ENCODE results near the gene DGCR2. TPM values are rescaled to one million over a fixed set of nuclear protein-coding genes. Genes with fewer than 3 reads are reported as not detected.

DGCR2 gene
- total RNA-seq, 1 experiment from 2014 or later: 24.8 TPM

DNA sequence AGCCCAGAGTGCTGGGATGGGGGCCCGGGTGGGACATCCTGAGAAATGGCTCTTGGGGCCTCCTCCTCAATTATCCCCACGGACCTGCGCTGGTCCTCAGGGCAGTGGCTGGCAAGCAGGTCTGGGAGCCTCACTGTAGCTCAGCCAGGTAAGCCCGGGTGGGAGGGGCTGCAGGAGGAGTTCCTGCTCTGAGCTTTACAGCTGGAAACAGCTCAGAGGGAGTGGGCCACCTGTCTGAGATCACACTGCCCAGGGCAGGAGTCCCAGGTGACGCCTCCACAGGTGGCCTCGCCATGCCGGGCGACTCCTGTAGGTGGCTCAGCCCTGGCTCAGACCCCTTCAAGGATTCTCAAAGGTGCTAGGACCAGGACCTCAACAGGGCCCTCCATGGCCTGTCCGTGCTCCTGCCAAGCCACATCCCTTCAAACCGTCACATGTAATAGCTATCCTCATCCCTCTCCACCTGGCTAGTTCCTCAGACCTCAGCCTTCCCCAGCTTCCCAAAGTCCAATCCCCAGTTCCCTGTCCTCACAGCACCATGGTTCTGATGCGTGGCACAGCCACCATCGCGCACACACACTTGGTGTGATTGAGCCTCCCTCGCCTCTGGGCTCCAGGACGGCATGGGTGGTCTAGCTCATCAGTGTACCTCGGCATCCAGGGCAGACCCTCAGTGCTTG lies 5.3 kb upstream of the DGCR2 start:
- DNase-seq (ENCODE audit: low read depth): no peak

- no peak for DNase-seq (ENCODE audit: low read depth)
Observed at GRCh38 chr22:19126309-19127273, 4.4 kb upstream of the DGCR2 start.

DNA sequence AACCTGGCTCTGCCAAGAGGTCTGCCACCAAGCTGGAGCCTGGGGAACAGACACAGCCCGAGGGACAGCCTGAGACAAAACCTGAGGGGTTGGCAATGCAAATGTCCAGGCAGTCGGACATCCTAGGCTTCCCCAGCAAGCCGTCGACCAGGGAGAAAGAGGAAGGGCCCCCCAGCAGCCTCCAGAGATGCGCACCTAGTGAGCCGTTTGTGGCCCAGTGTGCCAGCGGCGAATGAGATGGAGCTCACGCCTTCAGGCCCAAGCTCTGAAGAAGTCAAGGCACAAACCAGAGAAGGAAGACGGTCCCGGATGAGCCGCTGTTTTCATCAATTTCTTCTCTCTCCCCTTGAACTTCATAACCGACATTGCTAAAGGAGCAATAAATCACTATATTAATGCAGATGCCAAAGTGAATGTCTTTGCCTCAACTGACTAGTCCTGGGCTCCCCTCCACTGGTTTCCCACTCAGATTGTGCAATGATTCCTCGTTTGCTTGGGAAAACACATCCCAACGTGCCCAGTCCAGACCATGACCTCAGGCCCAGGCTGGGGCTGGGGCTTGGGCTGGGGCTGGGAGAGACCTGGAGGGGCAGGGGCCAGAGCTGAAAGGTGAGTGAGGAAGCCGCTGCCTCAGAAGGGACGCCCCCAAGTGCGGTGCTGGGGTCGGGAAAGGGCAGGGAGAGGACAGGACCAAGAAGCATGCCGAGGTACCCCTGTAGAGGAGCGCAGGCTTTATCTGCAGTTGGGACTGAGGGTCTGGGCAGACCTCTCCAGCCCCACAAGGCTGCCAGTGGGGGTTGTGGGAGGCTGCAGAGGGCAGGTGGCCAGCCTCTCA lies 3.5 kb upstream of the DGCR2 start:
- no peak for DNase-seq (ENCODE audit: low read depth)

GRCh38 chr22:19125011-19125410 lies 2.8 kb upstream of the DGCR2 start:
- no peak for DNase-seq (ENCODE audit: low read depth)

DNA sequence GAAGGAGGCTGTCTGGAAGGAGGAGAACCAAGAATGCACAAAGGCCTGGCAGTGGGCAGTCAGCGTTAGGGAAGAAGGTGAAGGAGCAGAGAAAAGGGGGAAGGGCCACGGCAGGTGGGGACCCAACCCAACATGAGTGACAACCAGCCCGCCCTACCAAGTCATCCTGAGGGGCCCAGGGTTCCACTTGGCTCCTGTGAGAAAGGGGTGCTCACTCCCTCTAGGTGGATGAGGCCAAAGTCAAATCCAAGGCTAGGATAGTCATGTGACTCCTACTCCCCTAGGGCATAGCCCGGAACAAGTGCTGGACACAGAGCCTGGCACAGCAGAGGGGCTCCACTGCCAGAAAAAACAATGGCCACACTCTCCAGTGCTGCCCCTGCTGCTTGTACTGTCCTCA lies 2.2 kb upstream of the DGCR2 start:
- DNase-seq (ENCODE audit: low read depth): no peak

DNA sequence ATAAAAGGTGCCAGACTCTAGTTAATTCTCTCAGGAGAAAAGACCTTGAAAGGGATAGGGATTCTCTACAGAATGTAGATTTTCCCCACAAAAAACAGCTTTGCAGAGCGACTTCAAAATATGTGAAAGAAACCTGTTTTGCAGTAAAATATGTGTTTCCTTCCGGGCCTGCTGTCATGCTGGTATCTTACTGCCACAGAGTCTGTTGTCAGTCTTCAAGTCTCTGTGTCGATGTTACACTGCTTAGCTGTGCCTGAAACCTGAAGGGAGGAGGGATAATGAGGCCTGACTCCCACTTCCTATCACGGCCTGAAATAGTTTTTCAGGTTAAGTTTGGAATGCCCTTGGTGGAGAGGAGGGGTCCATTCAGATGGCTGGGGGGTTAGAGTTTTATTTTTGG lies 1.7 kb upstream of the DGCR2 start:
- DNase-seq (ENCODE audit: low read depth): no peak

GRCh38 chr22:19122752-19123492 lies 710 bp upstream of the DGCR2 start:
- peak; percentile 28 for DNase-seq (ENCODE audit: low read depth)

- peak; percentile 33 for DNase-seq (ENCODE audit: low read depth)
Observed at GRCh38 chr22:19121631-19122142, 525 bp downstream of the DGCR2 start.

DNA sequence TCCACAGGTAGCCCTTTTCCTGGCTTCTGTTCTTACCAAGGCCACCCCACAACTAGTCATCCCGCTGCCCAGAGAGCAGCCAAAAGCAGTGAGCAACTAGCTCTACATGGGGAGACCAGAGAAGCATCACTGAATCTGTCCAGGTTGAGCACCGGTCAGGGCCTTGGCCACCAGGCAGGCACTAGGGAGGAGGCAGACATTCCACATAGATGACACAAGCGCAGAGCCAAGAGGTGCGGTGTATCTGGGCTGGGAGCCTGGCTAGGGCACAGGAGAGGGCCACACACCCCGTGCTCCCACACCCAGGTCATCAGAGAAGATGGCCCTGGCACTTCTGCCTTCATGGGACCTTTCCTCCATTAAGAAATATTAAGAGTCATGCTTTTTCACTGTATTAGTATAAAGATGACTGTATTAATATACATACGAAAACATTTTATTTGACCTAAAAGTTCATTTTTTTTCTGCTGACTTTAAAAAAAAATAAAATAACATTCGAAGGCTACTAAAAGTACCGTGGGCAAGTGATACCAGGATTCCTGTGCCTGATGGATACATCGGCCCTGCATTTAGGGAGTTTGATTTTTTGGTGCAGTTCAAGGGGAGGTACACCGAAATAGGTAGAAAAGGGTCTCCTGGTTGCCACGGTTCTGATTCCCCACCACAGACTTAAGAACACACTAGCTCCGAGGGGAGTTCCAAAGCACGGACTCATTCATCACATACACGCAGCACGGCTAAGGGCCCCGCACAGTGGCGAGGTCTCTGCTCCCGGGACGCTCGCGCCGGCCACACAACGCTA lies 1.2 kb downstream of the DGCR2 start:
- peak; percentile 39 for DNase-seq (ENCODE audit: low read depth)

GRCh38 chr22:19119949-19120348 lies 2.3 kb downstream of the DGCR2 start:
- DNase-seq (ENCODE audit: low read depth): no peak

DNA sequence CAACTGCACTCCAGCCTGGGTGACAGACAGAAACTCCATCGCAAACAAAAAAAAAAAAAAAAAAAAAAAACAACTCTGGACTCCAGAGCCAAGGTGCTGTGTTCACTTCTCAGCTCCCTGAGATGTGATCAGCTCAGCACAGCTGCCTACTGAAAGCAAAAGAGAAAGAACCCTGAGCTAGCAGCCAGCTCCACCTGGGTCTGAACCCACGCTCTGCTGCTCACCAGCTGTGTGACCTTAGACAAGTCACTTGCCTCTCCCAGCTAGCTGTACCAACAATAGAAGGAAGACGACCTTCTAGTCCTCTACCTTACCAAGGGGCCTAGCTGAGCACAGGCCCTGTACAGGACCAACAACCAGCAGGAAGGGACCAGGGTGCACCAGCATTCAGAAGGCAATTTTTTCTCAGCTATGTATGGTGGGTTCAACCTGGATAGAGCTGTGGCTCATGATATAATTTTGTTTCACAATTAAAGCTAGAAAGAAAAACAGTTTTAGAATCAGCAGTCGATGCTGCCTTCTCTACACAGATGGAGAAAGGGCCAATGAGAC lies 3.8 kb downstream of the DGCR2 start:
- no peak for DNase-seq (ENCODE audit: low read depth)

GRCh38 chr22:19117111-19117512 lies 5.1 kb downstream of the DGCR2 start:
- DNase-seq (ENCODE audit: low read depth): no peak

- DNase-seq (ENCODE audit: low read depth): no peak
Observed at GRCh38 chr22:19115628-19116027, 6.6 kb downstream of the DGCR2 start.

- DNase-seq (ENCODE audit: low read depth): no peak
Observed at GRCh38 chr22:19114984-19115552, 7.1 kb downstream of the DGCR2 start.

GRCh38 chr22:19113429-19113828 lies 8.8 kb downstream of the DGCR2 start:
- no peak for DNase-seq (ENCODE audit: low read depth)

- DNase-seq (ENCODE audit: low read depth): no peak
Observed at GRCh38 chr22:19111584-19111983, 10.6 kb downstream of the DGCR2 start.

- DNase-seq (ENCODE audit: low read depth): no peak
Observed at GRCh38 chr22:19111140-19111539, 11.1 kb downstream of the DGCR2 start.

DNA sequence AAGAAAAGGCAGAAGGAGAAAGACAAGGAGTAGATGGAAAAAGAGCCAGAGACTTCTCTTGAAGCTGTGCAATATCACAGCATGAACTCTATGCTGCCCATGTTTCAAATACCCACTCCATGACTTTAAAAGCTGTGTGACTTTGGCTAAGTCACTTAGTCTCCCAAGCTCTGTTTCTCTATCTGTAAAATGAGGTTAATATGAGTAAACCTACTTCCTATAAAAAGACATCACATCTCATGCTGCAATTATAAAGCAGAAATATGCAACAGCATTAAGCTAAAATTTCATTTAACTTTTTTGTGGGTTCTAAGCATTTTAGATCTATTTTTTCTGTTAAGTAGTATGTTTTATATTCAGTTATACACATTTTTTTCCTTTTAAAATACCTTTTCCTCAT lies 11.6 kb downstream of the DGCR2 start:
- no peak for DNase-seq (ENCODE audit: low read depth)

- DNase-seq (ENCODE audit: low read depth): no peak
Observed at GRCh38 chr22:19110064-19110458, 12.2 kb downstream of the DGCR2 start.
